GM10248 (cell line): ENCODE measurements around the gene CLDN15.

ENCODE experiments used
- CTCF ChIA-PET: fragments of 300-600 bp; sonication (Branson Sonifier 250); formaldehyde crosslinking; extraction: SDS; loops from one replicate; lab custom pipeline; 2021; ENCODE audit warnings: antibody characterized with exemption; lab: Yijun Ruan, JAX
- POLR2A ChIA-PET: fragments of 350-650 bp; sonication (Branson Sonifier 250); formaldehyde crosslinking; extraction: SDS; loops from one replicate; lab custom pipeline; 2020; ENCODE audit warnings: antibody characterized with exemption; lab: Yijun Ruan, JAX
- DNase-seq: peaks from one replicate; pipeline ENCODE4 v3.0.0; 2012; ENCODE audit errors: extremely low spot score
- CTCF ChIP-seq: IDR thresholded peaks from 2 replicates; pipeline ENCODE4 v1.5.1; 2012; ENCODE audit warnings: mild to moderate bottlenecking, low read depth; ENCODE audit errors: extremely low read depth, missing control alignments, control extremely low read depth

The CLDN15 gene

DNA sequence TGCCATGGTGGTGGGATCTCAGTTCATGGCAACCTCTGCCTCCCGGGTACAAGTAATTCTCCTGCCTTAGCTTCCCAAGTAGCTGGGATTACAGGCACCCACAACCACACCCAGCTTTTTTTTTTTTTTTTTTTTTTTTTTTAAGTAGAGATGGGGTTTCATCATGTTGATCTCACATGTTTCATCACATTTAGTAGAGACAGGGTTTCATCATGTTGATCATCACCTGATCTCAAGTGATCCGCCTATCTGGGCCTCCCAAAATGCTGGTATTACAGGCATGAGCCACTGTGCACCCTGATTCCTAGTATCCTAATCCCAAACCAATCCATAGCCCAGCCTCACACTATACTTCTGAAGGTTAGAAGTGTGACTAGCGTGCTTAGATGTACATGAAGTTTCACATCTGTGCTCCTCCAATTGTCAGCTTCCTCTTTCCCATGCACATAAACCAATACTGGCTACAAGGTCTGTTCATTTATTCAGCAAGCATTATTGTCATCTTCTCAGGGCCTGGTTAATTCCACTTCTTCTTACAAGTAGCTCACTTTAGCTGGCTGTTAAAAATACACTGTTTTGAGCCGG lies 50.7 kb downstream of the CLDN15 start:
- no peak for DNase-seq
- CTCF ChIA-PET = interaction anchor here (0.6 to 1.6 kb wide), 4 partner anchors 19 to 62 kb away, joined by 3 to 10 read pairs (median 4); no protein-coding TSS in a partner anchor
- POLR2A ChIA-PET = interaction anchor here (0.7 kb wide), 1 partner anchor 422 kb away, joined by 6 read pairs; no protein-coding TSS in a partner anchor
- TF ChIP-seq CTCF = no peak

DNA sequence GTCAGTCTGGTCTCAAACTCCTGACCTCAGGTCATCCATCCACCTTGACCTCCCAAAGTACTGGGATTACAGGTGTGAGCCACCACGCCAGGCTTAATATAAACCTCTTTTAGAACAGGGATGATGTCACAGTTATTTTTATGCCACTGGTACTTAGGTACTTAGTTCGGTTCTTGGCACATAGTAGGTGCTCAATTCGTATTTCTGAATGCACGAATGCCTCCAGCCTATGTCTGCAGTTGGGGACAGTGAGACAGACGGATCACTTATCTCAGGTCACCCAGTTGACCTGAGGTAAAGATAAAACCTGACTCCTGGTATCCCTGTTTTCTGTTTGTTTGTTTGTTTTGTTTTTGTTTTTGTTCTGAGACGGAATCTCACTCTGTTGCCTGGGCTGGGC lies 51.4 kb downstream of the CLDN15 start:
- no peak for TF ChIP-seq CTCF
- no peak for DNase-seq
- ChIA-PET CTCF (interaction anchor here (0.6 to 1.6 kb wide), 3 partner anchors 42 to 61 kb away, joined by 3 to 10 read pairs (median 4); no protein-coding TSS in a partner anchor), POLR2A (no interaction called here)

- POLR2A ChIA-PET = no interaction called here
Observed at GRCh38 chr7:101185258-101185839, 52.3 kb downstream of the CLDN15 start.

More at GRCh38 chr7:101185258-101185839, 52.3 kb downstream of the CLDN15 start:
- CTCF ChIA-PET = interaction anchor here (1.1 to 3.2 kb wide), 3 partner anchors 8 to 108 kb away, joined by 4 to 23 read pairs (median 5); no protein-coding TSS in a partner anchor
- no peak for DNase-seq
- no peak for TF ChIP-seq CTCF
